Smooth muscle cell (in vitro differentiated cells): ENCODE results near the gene CPSF7. TPM values are rescaled to one million over a fixed set of nuclear protein-coding genes. Genes with fewer than 3 reads are reported as not detected.

ENCODE experiments used
- DNase-seq: peaks from one replicate; lab custom pipeline; 2025; ENCODE audit not compliant: unreplicated experiment; lab: John Stamatoyannopoulos, UW
- H2AFZ ChIP-seq: fragments of 200-600 bp; sonication (generic); 2 replicates; pipeline ENCODE4 v1.6.0; 2016; ENCODE audit warnings: antibody characterized with exemption, low read depth, mild to moderate bottlenecking
- H3F3A ChIP-seq: fragments of 200-600 bp; sonication (generic); 2 replicates; pipeline ENCODE4 v1.6.0; 2017; ENCODE audit warnings: antibody characterized with exemption, low read depth
- H3K27ac ChIP-seq: fragments of 200-600 bp; sonication (generic); 2 replicates; pipeline ENCODE4 v1.5.1; 2016; ENCODE audit warnings: low read depth, mild to moderate bottlenecking
- H3K27me3 ChIP-seq: fragments of 200-600 bp; sonication (generic); 2 replicates; pipeline ENCODE4 v1.6.1; 2016; ENCODE audit warnings: low read depth, mild to moderate bottlenecking
- H3K36me3 ChIP-seq: fragments of 200-600 bp; sonication (generic); 2 replicates; pipeline ENCODE4 v1.5.1; 2016; ENCODE audit warnings: low read depth
- H3K4me1 ChIP-seq: fragments of 200-600 bp; sonication (generic); 2 replicates; pipeline ENCODE4 v1.5.1; 2016; ENCODE audit warnings: low read depth
- H3K4me2 ChIP-seq: fragments of 200-600 bp; sonication (generic); 2 replicates; pipeline ENCODE4 v1.6.0; 2016; ENCODE audit warnings: mild to moderate bottlenecking
- H3K4me3 ChIP-seq: fragments of 200-600 bp; sonication (generic); 2 replicates; pipeline ENCODE4 v1.5.1; 2016; ENCODE audit warnings: mild to moderate bottlenecking
- H3K79me2 ChIP-seq: fragments of 200-600 bp; sonication (generic); 2 replicates; pipeline ENCODE4 v1.6.0; 2016; ENCODE audit warnings: low read depth, mild to moderate bottlenecking
- H3K9ac ChIP-seq: fragments of 200-600 bp; sonication (generic); 2 replicates; pipeline ENCODE4 v1.6.0; 2016; ENCODE audit warnings: low read depth
- H3K9me3 ChIP-seq: fragments of 200-600 bp; sonication (generic); replicated peaks from 2 replicates; pipeline ENCODE4 v1.5.1; 2016; ENCODE audit warnings: low read depth
- H4K20me1 ChIP-seq: fragments of 200-600 bp; sonication (generic); 2 replicates; pipeline ENCODE4 v1.6.0; 2016; ENCODE audit warnings: low read depth
- CTCF ChIP-seq: fragments of 200-600 bp; sonication (generic); IDR thresholded peaks from 2 replicates; pipeline ENCODE4 v1.5.1; 2017; ENCODE audit warnings: borderline replicate concordance, mild to moderate bottlenecking, antibody characterized with exemption; ENCODE audit not compliant: insufficient read depth, poor library complexity, severe bottlenecking
- WGBS: methylation state at CpG from one replicate; pipeline ENCODE4 v1.1.7; 2016; ENCODE audit warnings: low lambda C conversion rate; 5-methylcytosine and 5-hydroxymethylcytosine counted together
- polyA plus RNA-seq: library from polyadenylated mRNA; unstranded; fragments of >200 nt; fragmentation: Nextera tagmentation; extraction: Ambion mirVana; gene quantifications from 2 replicates; pipeline ENCODE4 v1.2.1, GENCODE V29; 2016
- total RNA-seq: library from RNA; depleted of rRNA; stranded (reverse); fragments of >200 nt; gene quantifications from 2 replicates; pipeline ENCODE4 v1.2.3, GENCODE V29; 2014

Gene CPSF7
- total and polyA plus RNA-seq, 2 experiments from 2014 or later = 26.2 to 35.1 TPM

- DNase-seq = peak; percentile 81
- Histone ChIP-seq H4K20me1 (peaks cover 30% of the 10 kb centered on the region), H3K9ac (peak overlapping the region; percentile 100), H3K36me3 (peaks cover 20% of the 10 kb centered on the region), H3K9me3 (no peaks in the 10 kb centered on the region), H3K27ac (peak overlapping the region; percentile 100), H3F3A (no peaks in the 10 kb centered on the region), H2AFZ (peak overlapping the region; percentile 63), H3K27me3 (no peaks in the 10 kb centered on the region), H3K4me3 (peak overlapping the region; percentile 82), H3K4me2 (peak overlapping the region; percentile 90), H3K4me1 (peaks cover 17% of the 10 kb centered on the region), H3K79me2 (peaks cover 88% of the 10 kb centered on the region)
- WGBS = 0% methylated on average over 24 of the region's 37 CpGs
- peak; percentile 25 for TF ChIP-seq CTCF
Measured at GRCh38 chr11:61429346-61429690, 457 bp downstream of the CPSF7 start.

- no peaks in the 10 kb centered on the region for H3K9me3 ChIP-seq
- H3K36me3 ChIP-seq = peaks cover 30% of the 10 kb centered on the region
- H4K20me1 ChIP-seq = peaks cover 50% of the 10 kb centered on the region
- DNase-seq = no peak
- H3K27ac ChIP-seq = no peak overlapping the region
- H3F3A ChIP-seq = no peaks in the 10 kb centered on the region
- no peak overlapping the region for H3K4me2 ChIP-seq
- TF ChIP-seq CTCF = no peak
- 96% methylated on average over 1 of the region's 1 CpG for WGBS
- peaks cover 75% of the 10 kb centered on the region for H3K79me2 ChIP-seq
- no peaks in the 10 kb centered on the region for H3K27me3 ChIP-seq
- no peak overlapping the region for H3K9ac ChIP-seq
- no peak overlapping the region for H2AFZ ChIP-seq
- H3K4me1 ChIP-seq = peaks cover 7% of the 10 kb centered on the region
- H3K4me3 ChIP-seq = no peak overlapping the region
Measured at GRCh38 chr11:61425367-61426131, 4.2 kb downstream of the CPSF7 start.

- TF ChIP-seq CTCF = no peak
- Histone ChIP-seq H3K4me2 (no peak overlapping the region), H3K36me3 (peaks cover 43% of the 10 kb centered on the region), H3K4me1 (no peaks in the 10 kb centered on the region), H3K4me3 (no peak overlapping the region), H3K27me3 (no peaks in the 10 kb centered on the region), H3K27ac (no peak overlapping the region), H3K9me3 (no peaks in the 10 kb centered on the region), H3K79me2 (peaks cover 72% of the 10 kb centered on the region), H3K9ac (no peak overlapping the region), H2AFZ (no peak overlapping the region), H4K20me1 (peaks cover 80% of the 10 kb centered on the region), H3F3A (no peaks in the 10 kb centered on the region)
- 100% methylated on average over 3 of the region's 3 CpGs for WGBS
- DNase-seq = no peak
Measured at GRCh38 chr11:61422226-61422625, 7.5 kb downstream of the CPSF7 start.

GRCh38 chr11:61418136-61418535 is 11.6 kb downstream of the CPSF7 start:
- Histone ChIP-seq H3K4me2 (no peak overlapping the region), H3K4me1 (no peaks in the 10 kb centered on the region), H4K20me1 (peaks cover 71% of the 10 kb centered on the region), H3K36me3 (peaks cover 49% of the 10 kb centered on the region), H2AFZ (no peak overlapping the region), H3K9ac (no peak overlapping the region), H3K9me3 (no peaks in the 10 kb centered on the region), H3K4me3 (no peak overlapping the region), H3K27ac (no peak overlapping the region), H3K27me3 (no peaks in the 10 kb centered on the region), H3K79me2 (peaks cover 38% of the 10 kb centered on the region), H3F3A (no peaks in the 10 kb centered on the region)
- DNase-seq = no peak
- no peak for TF ChIP-seq CTCF
